HepG2 (cell line): ENCODE measurements around the gene CD46. TPM values are rescaled to one million over a fixed set of nuclear protein-coding genes. Genes with fewer than 3 reads are reported as not detected.

Experiments
- ATF7-NPFF ChIP-seq: sonication (generic); formaldehyde crosslinking; IDR thresholded peaks from 2 replicates; pipeline ENCODE4 v1.8.1; 2023; ENCODE audit warnings: mild to moderate bottlenecking, low read depth, missing genetic modification reagents, moderate library complexity
- HOXA9 ChIP-seq: sonication (generic); formaldehyde crosslinking; IDR thresholded peaks from 2 replicates; pipeline ENCODE4 v1.8.1; 2022; ENCODE audit warnings: missing genetic modification reagents, mild to moderate bottlenecking, moderate library complexity, borderline replicate concordance
- IRF1 ChIP-seq: sonication (generic); formaldehyde crosslinking; IDR thresholded peaks from 2 replicates; pipeline ENCODE4 v1.4.0; 2020; ENCODE audit warnings: low read depth, mild to moderate bottlenecking, missing genetic modification reagents
- MED1 ChIP-seq: sonication (generic); formaldehyde crosslinking; IDR thresholded peaks from 2 replicates; pipeline ENCODE4 v1.4.0; 2020; ENCODE audit warnings: missing genetic modification reagents
- NFKB2 ChIP-seq: sonication (generic); formaldehyde crosslinking; IDR thresholded peaks from 2 replicates; pipeline ENCODE4 v1.4.0; 2020; ENCODE audit warnings: missing genetic modification reagents, borderline replicate concordance
- PAXIP1 ChIP-seq: sonication (generic); formaldehyde crosslinking; conservative IDR thresholded peaks from 2 replicates; pipeline ENCODE4 v1.4.0; 2020; ENCODE audit warnings: mild to moderate bottlenecking, missing genetic modification reagents, moderate library complexity
- POGZ ChIP-seq: sonication (generic); formaldehyde crosslinking; IDR thresholded peaks from 2 replicates; pipeline ENCODE4 v1.4.0; 2020; ENCODE audit warnings: mild to moderate bottlenecking, missing genetic modification reagents
- ZBTB34 ChIP-seq: sonication (generic); formaldehyde crosslinking; IDR thresholded peaks from 2 replicates; pipeline ENCODE4 v1.8.0; 2022; ENCODE audit warnings: mild to moderate bottlenecking, missing genetic modification reagents
- ZEB1 ChIP-seq: IDR thresholded peaks from 2 replicates; pipeline ENCODE4 v1.6.1; 2012; ENCODE audit warnings: mild to moderate bottlenecking, low read depth, inconsistent platforms; ENCODE audit not compliant: insufficient replicate concordance
- ZFP36L1 ChIP-seq: sonication (generic); formaldehyde crosslinking; IDR thresholded peaks from 2 replicates; pipeline ENCODE4 v1.8.0; 2022; ENCODE audit warnings: mild to moderate bottlenecking, missing genetic modification reagents, moderate library complexity
- ZNF34 ChIP-seq: sonication (generic); formaldehyde crosslinking; IDR thresholded peaks from 2 replicates; pipeline ENCODE4 v1.4.0; 2020; ENCODE audit warnings: mild to moderate bottlenecking, missing genetic modification reagents, borderline replicate concordance
- ZNF574 ChIP-seq: sonication (generic); formaldehyde crosslinking; IDR thresholded peaks from 2 replicates; pipeline ENCODE4 v1.4.0; 2020; ENCODE audit warnings: missing genetic modification reagents
- ZNF781 ChIP-seq: sonication (generic); formaldehyde crosslinking; IDR thresholded peaks from 2 replicates; pipeline ENCODE4 v1.5.1; 2020; ENCODE audit warnings: borderline replicate concordance, mild to moderate bottlenecking, missing genetic modification reagents; ENCODE audit errors: not compliant biosample characterization
- ZNF83 ChIP-seq: sonication (generic); formaldehyde crosslinking; IDR thresholded peaks from 2 replicates; pipeline ENCODE4 v1.4.0; 2020; ENCODE audit warnings: missing genetic modification reagents, mild to moderate bottlenecking, borderline replicate concordance
- ZNF891 ChIP-seq: sonication (generic); formaldehyde crosslinking; IDR thresholded peaks from 2 replicates; pipeline ENCODE4 v1.5.0; 2020; ENCODE audit warnings: mild to moderate bottlenecking, missing genetic modification reagents
- polyA plus RNA-seq, 8 experiments: library from polyadenylated mRNA; depleted of rRNA in 3 of 8; stranded (reverse) in 7 of 8; unstranded in 1 of 8; fragments of >200 nt; fragmentation: Illumina TruSeq in 4 of 8; extraction: Trizol in 4 of 8; gene quantifications; 2 replicates each; pipeline versions ENCODE4 v1.2.1 to v1.2.3, GENCODE V29; 2011 to 2016; ENCODE audit warnings: low read depth in 4 of 8, missing spikeins in 1 of 8, mixed read lengths in 1 of 8; ENCODE audit not compliant: insufficient read depth in 1 of 8
- total RNA-seq, 5 experiments: library from RNA; depleted of rRNA; stranded (reverse); fragments of >200 nt; fragmentation: Illumina TruSeq; extraction: Trizol; gene quantifications; 2 replicates each; pipeline ENCODE4 v1.2.3, GENCODE V29; 2016; ENCODE audit warnings: low read depth in 1 of 5
- TF ChIP-seq, protein P1 (sequence below): sonication (generic); formaldehyde crosslinking; IDR thresholded peaks from 2 replicates; pipeline ENCODE4 v1.4.0; 2020; ENCODE audit warnings: missing genetic modification reagents

CD46 gene
- total and polyA plus RNA-seq, 2 of the 13 experiments (the other 11 are each of a cell fraction or from before 2014, with no cell fraction given), result 130 to 277 TPM

GRCh38 chr1:207751790-207752455, at the start of gene CD46 (continued):
- TF ChIP-seq PAXIP1, result peak; percentile 10
- TF ChIP-seq ATF7-NPFF (CRISPR knock-in tag), result peak; percentile 31; the same call in 1 of the 2 replicates
- TF ChIP-seq ZNF574 (CRISPR knock-in tag), result no peak; the same call in 1 of the 2 replicates
- no peak for TF ChIP-seq ZNF781
- TF ChIP-seq IRF1 (CRISPR knock-in tag), result no peak
- no peak for TF ChIP-seq ZNF83 (CRISPR knock-in tag)
- peak; percentile 6; the same call in 1 of the 2 replicates for TF ChIP-seq ZNF891 (CRISPR knock-in tag)
- no peak for TF ChIP-seq HOXA9
- peak; percentile 9; the same call in 1 of the 2 replicates for TF ChIP-seq NFKB2
- TF ChIP-seq MED1 (CRISPR knock-in tag), result peak; percentile 20; the same call in 1 of the 2 replicates
- TF ChIP-seq ZFP36L1, result no peak
- no peak for TF ChIP-seq ZBTB34 (CRISPR knock-in tag)
- TF ChIP-seq, protein P1, sequence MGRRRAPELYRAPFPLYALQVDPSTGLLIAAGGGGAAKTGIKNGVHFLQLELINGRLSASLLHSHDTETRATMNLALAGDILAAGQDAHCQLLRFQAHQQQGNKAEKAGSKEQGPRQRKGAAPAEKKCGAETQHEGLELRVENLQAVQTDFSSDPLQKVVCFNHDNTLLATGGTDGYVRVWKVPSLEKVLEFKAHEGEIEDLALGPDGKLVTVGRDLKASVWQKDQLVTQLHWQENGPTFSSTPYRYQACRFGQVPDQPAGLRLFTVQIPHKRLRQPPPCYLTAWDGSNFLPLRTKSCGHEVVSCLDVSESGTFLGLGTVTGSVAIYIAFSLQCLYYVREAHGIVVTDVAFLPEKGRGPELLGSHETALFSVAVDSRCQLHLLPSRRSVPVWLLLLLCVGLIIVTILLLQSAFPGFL (CRISPR knock-in tag), result no peak
- TF ChIP-seq ZEB1, result no peak
- peak; percentile 83 for TF ChIP-seq POGZ (CRISPR knock-in tag)
- no peak for TF ChIP-seq ZNF34 (CRISPR knock-in tag)
